Esophagus muscularis mucosa (tissue), 4 donors: Measurements from ENCODE around the gene NRG2. TPM values are rescaled to one million over a fixed set of nuclear protein-coding genes. Genes with fewer than 3 reads are reported as not detected.

Experiments
- DNase-seq: peaks from one replicate; pipeline ENCODE4 v3.0.0-alpha.2; 2017; ENCODE audit errors: extremely low spot score
- H3K27ac ChIP-seq, 4 donors: fragments of 200-600 bp; sonication (generic); replicated peaks in 1 of 4; 1 replicate in 3 of 4; 2 replicates in 1 of 4; pipeline ENCODE4 v1.5.1; 2016 to 2019; ENCODE audit warnings: mild to moderate bottlenecking in 1 of 4
- H3K27me3 ChIP-seq, 4 donors: fragments of 200-600 bp; sonication (generic); one replicate each; pipeline versions ENCODE4 v1.5.1 to v1.6.0; 2016 to 2019
- H3K36me3 ChIP-seq, 4 donors: fragments of 200-600 bp; sonication (generic); one replicate each; pipeline ENCODE4 v1.5.1; 2016 to 2019
- H3K4me1 ChIP-seq, 4 donors: fragments of 200-600 bp; sonication (generic); one replicate each; pipeline ENCODE4 v1.5.1; 2016 to 2019
- H3K4me3 ChIP-seq, 4 donors: fragments of 200-600 bp; sonication (generic); 1 replicate in 2 of 4; 2 replicates in 2 of 4; pipeline ENCODE4 v1.5.1; 2016 to 2019; ENCODE audit warnings: mild to moderate bottlenecking in 4 of 4, moderate library complexity in 1 of 4
- H3K9me3 ChIP-seq, 4 donors: fragments of 200-600 bp; sonication (generic); 1 replicate in 3 of 4; 2 replicates in 1 of 4; pipeline ENCODE4 v1.5.1; 2016 to 2019
- CTCF ChIP-seq, 3 experiments: fragments of 200-600 bp in 2 of 3; fragments of 450-650 bp in 1 of 3; sonication (generic) in 2 of 3; IDR thresholded peaks; one replicate each; pipeline ENCODE4 v1.5.1; 2017 to 2019; ENCODE audit warnings: antibody characterized with exemption in 3 of 3, mild to moderate bottlenecking in 2 of 3, moderate library complexity in 1 of 3
- EP300 ChIP-seq: sonication (generic); formaldehyde crosslinking; IDR thresholded peaks from one replicate; pipeline ENCODE4 v1.6.1; 2017; ENCODE audit warnings: antibody characterized with exemption
- POLR2A ChIP-seq: fragments of 450-650 bp; IDR thresholded peaks from one replicate; pipeline ENCODE4 v1.6.1; 2017; ENCODE audit warnings: antibody characterized with exemption, moderate library complexity, mild to moderate bottlenecking, low read depth
- POLR2AphosphoS5 ChIP-seq, 2 donors: sonication (generic); formaldehyde crosslinking; IDR thresholded peaks; one replicate each; pipeline ENCODE4 v1.6.1; 2017; ENCODE audit warnings: antibody characterized with exemption in 2 of 2
- WGBS: methylation state at CpG from one replicate; pipeline ENCODE4 v1.1.5; 2018; 5-methylcytosine and 5-hydroxymethylcytosine counted together
- intact Hi-C: fragments of 100-400 bp; cut with DNase I; formaldehyde crosslinking; loops from one replicate; pipeline ENCODE4 v1.15.1; 2023
- total RNA-seq, 4 donors: library from RNA; depleted of rRNA; stranded (reverse); fragments of >200 nt; gene quantifications; one replicate each; pipeline versions ENCODE4 v1.1.0 to v1.2.1, GENCODE V29; 2016

The NRG2 gene
- total RNA-seq, 4 donors from 2014 or later: 2.8 to 5.0 (median 4.1) TPM

GRCh38 chr5:140003519-140003918, 39.6 kb downstream of the NRG2 start:
- TF ChIP-seq POLR2A (no peak), EP300 (no peak), CTCF (IDR thresholded peaks at IDR 0.05) (no peak), POLR2AphosphoS5 (IDR thresholded peaks at IDR 0.05) (no peak)
- no peaks in the 10 kb centered on the region for H3K27me3 ChIP-seq
- H3K9me3 ChIP-seq: no peaks in the 10 kb centered on the region
- intact Hi-C loops: no loop called here
- peaks cover 0 to 15% (median 3%) of the 10 kb centered on the region in 4 donors for H3K4me1 ChIP-seq
- no peak for DNase-seq
- no peak overlapping the region for H3K27ac ChIP-seq
- 80% methylated on average over 1 of the region's 1 CpG for WGBS
- H3K36me3 ChIP-seq: no peaks in the 10 kb centered on the region
- H3K4me3 ChIP-seq: no peak overlapping the region

DNA sequence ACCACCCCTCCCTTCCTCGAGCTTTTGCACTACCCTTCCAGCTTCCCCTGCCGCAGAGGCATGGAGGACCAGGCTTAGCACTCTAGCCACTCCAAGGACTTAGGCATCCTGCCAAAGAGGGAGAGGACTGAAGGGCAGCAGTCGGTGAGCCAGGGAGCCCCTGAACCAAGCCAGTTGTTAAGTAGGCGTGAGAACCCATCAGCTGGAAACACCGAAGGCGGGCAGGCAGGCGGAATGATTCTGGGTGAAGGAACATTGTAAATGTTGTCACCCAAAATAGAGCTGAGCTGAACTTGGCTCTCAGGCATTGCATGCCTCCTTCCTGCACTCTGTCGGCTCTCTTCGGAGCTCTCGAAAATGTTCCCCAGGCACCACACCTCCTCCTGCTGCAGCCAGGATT, 42.8 kb downstream of the NRG2 start:
- H3K27ac ChIP-seq: no peak overlapping the region

GRCh38 chr5:139998837-139999236, 44.3 kb downstream of the NRG2 start:
- Histone ChIP-seq H3K36me3 (no peaks in the 10 kb centered on the region), H3K27me3 (no peaks in the 10 kb centered on the region), H3K27ac (no peak overlapping the region), H3K4me3 (no peak overlapping the region), H3K4me1 (peaks cover 0 to 6% (median 3%) of the 10 kb centered on the region in 4 donors), H3K9me3 (no peaks in the 10 kb centered on the region)
- no peak for DNase-seq
- WGBS: 69% methylated on average over 3 of the region's 3 CpGs
- intact Hi-C loops: no loop called here
- no peak for TF ChIP-seq CTCF (IDR thresholded peaks at IDR 0.05)
- TF ChIP-seq POLR2AphosphoS5 (IDR thresholded peaks at IDR 0.05): no peak
- TF ChIP-seq POLR2A: no peak
- TF ChIP-seq EP300: no peak

More for the DNA sequence above, 42.8 kb downstream of the NRG2 start:
- Histone ChIP-seq H3K27me3 (no peaks in the 10 kb centered on the region), H3K4me1 (peaks cover 0 to 9% (median 3%) of the 10 kb centered on the region in 4 donors), H3K4me3 (no peak overlapping the region), H3K36me3 (no peaks in the 10 kb centered on the region), H3K9me3 (no peaks in the 10 kb centered on the region)
- 83% methylated on average over 10 of the region's 10 CpGs for WGBS
- DNase-seq: no peak
- intact Hi-C loops: no loop called here
- TF ChIP-seq CTCF (IDR thresholded peaks at IDR 0.05): no peak
- no peak for TF ChIP-seq POLR2A
- TF ChIP-seq POLR2AphosphoS5 (IDR thresholded peaks at IDR 0.05): no peak
- no peak for TF ChIP-seq EP300

GRCh38 chr5:139997276-139997675, 45.8 kb downstream of the NRG2 start:
- no peaks in the 10 kb centered on the region for H3K36me3 ChIP-seq
- H3K27ac ChIP-seq: no peak overlapping the region
- H3K4me3 ChIP-seq: no peak overlapping the region
- intact Hi-C loops: no loop called here
- H3K4me1 ChIP-seq: peaks cover 0 to 6% (median 0%) of the 10 kb centered on the region in 4 donors
- H3K9me3 ChIP-seq: no peaks in the 10 kb centered on the region
- no peak for TF ChIP-seq EP300
- no peak for TF ChIP-seq CTCF (IDR thresholded peaks at IDR 0.05)
- TF ChIP-seq POLR2A: no peak
- no peak for TF ChIP-seq POLR2AphosphoS5 (IDR thresholded peaks at IDR 0.05)
- 100% methylated on average over 1 of the region's 1 CpG for WGBS
- DNase-seq: no peak
- no peaks in the 10 kb centered on the region for H3K27me3 ChIP-seq

GRCh38 chr5:139995929-139996328, 47.2 kb downstream of the NRG2 start:
- no peak for TF ChIP-seq CTCF (IDR thresholded peaks at IDR 0.05)
- no peak for TF ChIP-seq POLR2A
- no peak for TF ChIP-seq POLR2AphosphoS5 (IDR thresholded peaks at IDR 0.05)
- TF ChIP-seq EP300: no peak
- WGBS: 100% methylated on average over 1 of the region's 1 CpG

More at GRCh38 chr5:139995929-139996328, 47.2 kb downstream of the NRG2 start:
- intact Hi-C loops: no loop called here
- no peak for DNase-seq
- Histone ChIP-seq H3K9me3 (no peaks in the 10 kb centered on the region), H3K27me3 (no peaks in the 10 kb centered on the region), H3K36me3 (no peaks in the 10 kb centered on the region), H3K4me1 (peaks cover 0 to 6% (median 0%) of the 10 kb centered on the region in 4 donors), H3K4me3 (no peak overlapping the region), H3K27ac (no peak overlapping the region)
